Measurements from ENCODE around the gene TNFRSF13B. TPM values are rescaled to one million over a fixed set of nuclear protein-coding genes. Genes with fewer than 3 reads are reported as not detected.

Gene TNFRSF13B
- total and polyA plus RNA-seq, 12 donors, result not detected

GRCh38 chr17:16924696-16925440 is 47.0 kb downstream of the TNFRSF13B start:
- intact Hi-C loops (cut with DNase I), result loop anchor here in 1 of 10 donors (2.0 kb wide), 1 partner anchor 16 kb away; no protein-coding TSS in a partner anchor
- H3K4me1 ChIP-seq, result no peaks in the 10 kb centered on the region
- TF ChIP-seq, protein P1, sequence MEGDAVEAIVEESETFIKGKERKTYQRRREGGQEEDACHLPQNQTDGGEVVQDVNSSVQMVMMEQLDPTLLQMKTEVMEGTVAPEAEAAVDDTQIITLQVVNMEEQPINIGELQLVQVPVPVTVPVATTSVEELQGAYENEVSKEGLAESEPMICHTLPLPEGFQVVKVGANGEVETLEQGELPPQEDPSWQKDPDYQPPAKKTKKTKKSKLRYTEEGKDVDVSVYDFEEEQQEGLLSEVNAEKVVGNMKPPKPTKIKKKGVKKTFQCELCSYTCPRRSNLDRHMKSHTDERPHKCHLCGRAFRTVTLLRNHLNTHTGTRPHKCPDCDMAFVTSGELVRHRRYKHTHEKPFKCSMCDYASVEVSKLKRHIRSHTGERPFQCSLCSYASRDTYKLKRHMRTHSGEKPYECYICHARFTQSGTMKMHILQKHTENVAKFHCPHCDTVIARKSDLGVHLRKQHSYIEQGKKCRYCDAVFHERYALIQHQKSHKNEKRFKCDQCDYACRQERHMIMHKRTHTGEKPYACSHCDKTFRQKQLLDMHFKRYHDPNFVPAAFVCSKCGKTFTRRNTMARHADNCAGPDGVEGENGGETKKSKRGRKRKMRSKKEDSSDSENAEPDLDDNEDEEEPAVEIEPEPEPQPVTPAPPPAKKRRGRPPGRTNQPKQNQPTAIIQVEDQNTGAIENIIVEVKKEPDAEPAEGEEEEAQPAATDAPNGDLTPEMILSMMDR (IDR thresholded peaks at IDR 0.05), result no peak
- WGBS, 2 donors, result 96 to 98% methylated on average over 10 of the region's 10 CpGs
- no peak for ATAC-seq
- H3K27ac ChIP-seq, result no peak overlapping the region
- no peaks in the 10 kb centered on the region for H3K9me3 ChIP-seq
- H3K4me3 ChIP-seq, result no peak overlapping the region
- DNase-seq, result no peak
- H3K36me3 ChIP-seq, result no peaks in the 10 kb centered on the region
- no peaks in the 10 kb centered on the region for H3K27me3 ChIP-seq

GRCh38 chr17:16923904-16924695 is 47.8 kb downstream of the TNFRSF13B start:
- ATAC-seq, result no peak
- H3K27me3 ChIP-seq, result no peaks in the 10 kb centered on the region
- WGBS, 2 donors, result 90 to 92% methylated on average over 14 to 15 of the region's 15 CpGs
- H3K36me3 ChIP-seq, result no peaks in the 10 kb centered on the region
- no peak overlapping the region for H3K27ac ChIP-seq
- TF ChIP-seq, protein P1 (IDR thresholded peaks at IDR 0.05), result no peak
- no peak for DNase-seq
- H3K9me3 ChIP-seq, result no peaks in the 10 kb centered on the region
- no peaks in the 10 kb centered on the region for H3K4me1 ChIP-seq
- H3K4me3 ChIP-seq, result no peak overlapping the region
- intact Hi-C loops (cut with DNase I), result loop anchor here in 1 of 10 donors (2.0 kb wide), 1 partner anchor 17 kb away; no protein-coding TSS in a partner anchor

DNA sequence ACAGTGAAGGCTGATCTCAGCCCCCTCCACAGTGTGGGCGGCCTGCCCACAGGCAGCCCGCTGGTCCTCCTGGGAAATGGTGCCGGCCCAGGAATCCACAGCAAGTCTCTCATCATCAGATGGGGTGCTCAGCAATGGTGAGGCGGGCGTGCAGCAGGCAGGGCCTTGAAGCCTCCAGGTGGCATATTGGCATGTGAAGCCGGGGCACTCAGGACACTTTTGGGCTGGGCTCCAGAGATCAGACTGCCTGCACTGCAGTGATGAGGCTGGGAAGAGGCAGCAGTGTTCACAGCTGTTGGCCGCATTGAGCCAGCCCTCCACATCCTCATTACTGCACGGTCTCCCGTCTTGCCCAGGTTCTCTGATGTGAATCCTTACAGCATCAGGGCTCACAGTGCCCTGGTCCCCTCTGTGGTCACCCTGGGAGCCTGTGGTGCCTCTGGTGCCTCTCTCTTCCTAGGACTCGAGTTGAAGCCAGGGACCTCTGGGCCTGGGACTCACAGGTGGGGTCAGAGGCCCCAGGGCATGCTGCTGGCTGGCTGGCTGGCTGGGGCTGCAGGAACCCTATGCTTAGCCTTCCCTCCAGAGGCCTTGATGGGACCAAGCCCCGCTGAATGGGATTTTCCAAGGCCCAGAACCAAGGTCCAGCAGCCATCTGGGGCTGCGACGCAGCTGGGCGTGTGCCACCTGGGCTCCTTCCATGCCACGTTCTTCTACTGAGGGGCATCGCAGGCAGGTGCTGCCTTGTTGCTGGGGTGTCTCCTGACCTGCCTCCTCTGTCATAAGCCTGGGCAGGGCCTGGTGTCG is 48.6 kb downstream of the TNFRSF13B start:
- no peak for ATAC-seq
- Histone ChIP-seq H3K4me3 (no peak overlapping the region), H3K27me3 (no peaks in the 10 kb centered on the region), H3K4me1 (no peaks in the 10 kb centered on the region), H3K36me3 (no peaks in the 10 kb centered on the region), H3K9me3 (no peaks in the 10 kb centered on the region), H3K27ac (no peak overlapping the region)
- 91 to 93% methylated on average over 17 of the region's 17 CpGs for WGBS, 2 donors
- TF ChIP-seq, protein P1 (IDR thresholded peaks at IDR 0.05), result no peak
- no peak for DNase-seq
- intact Hi-C loops (cut with DNase I), result no loop called here
